ENCODE data around the gene ABCD1. TPM values are rescaled to one million over a fixed set of nuclear protein-coding genes. Genes with fewer than 3 reads are reported as not detected.

ABCD1 gene
- total RNA-seq, 5 donors from 2014 or later (not counting 1 experiment from before 2014, with no cell fraction given): 6.9 to 10.7 (median 7.9) TPM

- no peak overlapping the region for H3K4me3 ChIP-seq (ENCODE audit: control insufficient read depth in 1 of 2, extremely low read depth in 1 of 2, low read length in 1 of 2)
- no peaks in the 10 kb centered on the region for H3K9me3 ChIP-seq
- Mint-ChIP-seq H3K27ac (no peak overlapping the region), H3K9me3 (no peaks in the 10 kb centered on the region), H3K27me3 (peaks cover 0 to 4% of the 10 kb centered on the region in 2 donors), H3K36me3 (no peaks in the 10 kb centered on the region), H3K4me1 (peaks cover 7 to 13% (median 12%) of the 10 kb centered on the region in 3 donors), H3K4me3 (no peak overlapping the region)
- ATAC-seq (replicated peaks in 1 of 4) (no peak), DNase-seq (peak in 1 of 35 experiments; percentile 1)
- WGBS (ENCODE audit: insufficient coverage): 90% methylated on average over 15 of the region's 18 CpGs
- H3K27me3 ChIP-seq (replicated peaks in 1 of 2; ENCODE audit: control insufficient read depth in 2 of 2, extremely low read depth in 1 of 2, insufficient read depth in 2 of 2, low read length in 1 of 2): peaks cover 0 to 3% of the 10 kb centered on the region in 2 experiments
- ChIA-PET CTCF (interaction anchor here in 1 of 2 donors (0.6 to 1.9 kb wide), 6 partner anchors 10 to 190 kb away, joined by 3 to 6 read pairs (median 4); no protein-coding TSS in a partner anchor), POLR2A (no interaction called here)
- peaks cover 0 to 16% of the 10 kb centered on the region in 2 experiments for H3K4me1 ChIP-seq (ENCODE audit: control insufficient read depth in 1 of 2, extremely low read depth in 1 of 2, insufficient read depth in 2 of 2, low read length in 2 of 2)
- no peaks in the 10 kb centered on the region for H3K36me3 ChIP-seq (ENCODE audit: control insufficient read depth in 2 of 2, extremely low read depth in 1 of 2, insufficient read depth in 1 of 2, low read length in 1 of 2)
- no peak overlapping the region for H3K27ac ChIP-seq (ENCODE audit: low read length)
These were observed 38.8 kb downstream of the ABCD1 start for GRCh38 chrX:153763298-153763932.

- Mint-ChIP-seq H3K4me1 (peaks cover 7 to 12% (median 11%) of the 10 kb centered on the region in 3 donors), H3K36me3 (no peaks in the 10 kb centered on the region), H3K27ac (no peak within 1 kb of the TSS), H3K9me3 (no peaks in the 10 kb centered on the region), H3K27me3 (peaks cover 0 to 4% of the 10 kb centered on the region in 2 donors), H3K4me3 (no peak within 1 kb of the TSS)
- H3K27ac ChIP-seq (ENCODE audit: low read length): no peak within 1 kb of the TSS
- DNase-seq: peak; percentile 24 to 83 (median 59)
- peaks cover 0 to 3% of the 10 kb centered on the region in 2 experiments for H3K27me3 ChIP-seq (replicated peaks in 1 of 2; ENCODE audit: control insufficient read depth in 2 of 2, extremely low read depth in 1 of 2, insufficient read depth in 2 of 2, low read length in 1 of 2)
- H3K4me3 ChIP-seq (ENCODE audit: control insufficient read depth in 1 of 2, extremely low read depth in 1 of 2, low read length in 1 of 2): no peak within 1 kb of the TSS
- H3K36me3 ChIP-seq (ENCODE audit: control insufficient read depth in 2 of 2, extremely low read depth in 1 of 2, insufficient read depth in 1 of 2, low read length in 1 of 2): no peaks in the 10 kb centered on the region
- H3K9me3 ChIP-seq: no peaks in the 10 kb centered on the region
- WGBS (ENCODE audit: insufficient coverage): 28% methylated on average over 8 of the region's 26 CpGs
- ChIA-PET POLR2A (no interaction called here), CTCF (interaction anchor here in 1 of 2 donors (0.9 to 1.9 kb wide), 3 partner anchors 11 to 188 kb away, joined by 3 to 6 read pairs (median 4); no protein-coding TSS in a partner anchor)
- peaks cover 0 to 18% of the 10 kb centered on the region in 2 experiments for H3K4me1 ChIP-seq (ENCODE audit: control insufficient read depth in 1 of 2, extremely low read depth in 1 of 2, insufficient read depth in 2 of 2, low read length in 2 of 2)
- peak; percentile 84 to 93 (median 85) for ATAC-seq (replicated peaks in 1 of 4)
These were observed 39.5 kb downstream of the ABCD1 start, which contains the start of gene PLXNB3 for GRCh38 chrX:153763989-153764755. TSS of gene PLXNB3 (plus strand) at chrX:153764249. CDS start at chrX:153765536, 1,287 bp downstream.

DNA sequence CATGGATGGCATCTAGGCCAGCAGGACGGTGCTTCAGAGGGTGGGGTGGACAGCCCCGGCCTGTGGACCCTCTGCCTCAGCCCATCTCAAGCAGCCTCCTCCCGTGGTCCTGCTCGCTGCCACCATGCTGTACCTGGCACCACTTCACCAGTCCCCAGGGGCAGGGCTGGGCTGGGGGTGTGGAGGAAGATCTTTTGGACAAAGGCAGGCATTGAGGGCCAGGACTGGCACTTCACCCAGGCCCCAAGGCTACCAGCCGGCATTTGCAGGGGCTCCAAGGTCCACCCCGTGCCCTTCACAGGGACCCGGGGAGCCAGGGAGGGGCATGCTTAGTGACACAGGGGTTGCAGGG lies 40.1 kb downstream of the ABCD1 start:
- Histone ChIP-seq H3K4me1 (ENCODE audit: control insufficient read depth in 1 of 2, extremely low read depth in 1 of 2, insufficient read depth in 2 of 2, low read length in 2 of 2) (peaks cover 0 to 18% of the 10 kb centered on the region in 2 experiments), H3K4me3 (ENCODE audit: control insufficient read depth in 1 of 2, extremely low read depth in 1 of 2, low read length in 1 of 2) (no peak overlapping the region), H3K27ac (ENCODE audit: low read length) (no peak overlapping the region), H3K27me3 (replicated peaks in 1 of 2; ENCODE audit: control insufficient read depth in 2 of 2, extremely low read depth in 1 of 2, insufficient read depth in 2 of 2, low read length in 1 of 2) (peaks cover 0 to 3% of the 10 kb centered on the region in 2 experiments), H3K36me3 (ENCODE audit: control insufficient read depth in 2 of 2, extremely low read depth in 1 of 2, insufficient read depth in 1 of 2, low read length in 1 of 2) (no peaks in the 10 kb centered on the region), H3K9me3 (no peaks in the 10 kb centered on the region)
- no CpG with 5 or more reads among the region's 7 CpGs for WGBS (ENCODE audit: insufficient coverage)
- Mint-ChIP-seq H3K4me1 (peaks cover 7 to 12% (median 11%) of the 10 kb centered on the region in 3 donors), H3K9me3 (no peaks in the 10 kb centered on the region), H3K27ac (no peak overlapping the region), H3K27me3 (peaks cover 0 to 4% of the 10 kb centered on the region in 2 donors), H3K36me3 (no peaks in the 10 kb centered on the region), H3K4me3 (no peak overlapping the region)
- CTCF ChIA-PET: no interaction called here
- DNase-seq: peak in 1 of 35 experiments; percentile 3
- ATAC-seq (replicated peaks in 1 of 4): no peak
- POLR2A ChIA-PET: no interaction called here

DNA sequence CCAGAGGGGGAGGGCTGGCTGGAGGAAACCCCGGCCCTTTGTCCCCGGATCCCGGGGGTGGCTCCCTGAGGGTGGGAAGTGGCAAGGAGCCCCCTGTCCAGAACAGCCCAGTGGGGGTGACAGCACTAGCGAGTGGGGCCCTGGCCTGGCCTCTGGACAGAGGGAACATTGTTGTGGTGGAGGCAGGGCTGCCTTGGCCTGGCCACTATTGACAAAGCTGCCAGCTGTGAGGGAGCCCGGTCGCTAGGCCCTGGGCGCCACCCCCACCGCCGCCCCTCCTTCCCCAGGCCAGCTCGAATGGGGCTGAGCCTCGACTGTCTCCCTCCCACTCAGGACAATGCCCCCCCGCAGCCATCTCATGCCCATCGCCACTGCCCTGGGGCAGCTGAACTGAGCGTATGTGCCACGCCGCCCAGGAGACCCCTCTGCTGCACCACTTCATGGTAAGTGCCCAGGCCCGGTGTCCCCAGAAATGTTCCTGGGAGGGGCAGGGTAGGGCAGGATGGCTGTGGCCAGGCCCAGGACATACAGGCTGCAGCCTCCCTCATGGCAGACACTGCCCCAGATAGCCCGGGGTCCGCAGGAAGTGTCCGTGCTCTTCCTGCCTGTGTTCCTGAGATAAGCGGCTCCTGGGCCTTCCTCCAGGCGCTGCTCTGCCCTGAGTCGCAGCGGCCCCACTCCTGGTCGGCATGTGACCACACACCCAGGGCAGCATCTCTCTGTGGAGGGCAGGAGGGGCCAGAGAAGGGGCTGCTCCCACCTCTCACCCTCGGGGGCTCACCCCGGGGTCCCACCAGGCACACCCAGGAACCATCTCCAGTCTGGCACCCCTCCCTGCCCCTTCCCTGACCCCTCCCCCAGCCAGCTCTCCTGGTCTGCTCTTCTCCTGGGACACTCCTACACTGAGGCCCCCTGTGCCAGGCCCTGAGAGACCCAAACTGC lies 40.8 kb downstream of the ABCD1 start:
- Histone ChIP-seq H3K36me3 (ENCODE audit: control insufficient read depth in 2 of 2, extremely low read depth in 1 of 2, insufficient read depth in 1 of 2, low read length in 1 of 2) (no peaks in the 10 kb centered on the region), H3K4me3 (ENCODE audit: control insufficient read depth in 1 of 2, extremely low read depth in 1 of 2, low read length in 1 of 2) (no peak overlapping the region), H3K27me3 (replicated peaks in 1 of 2; ENCODE audit: control insufficient read depth in 2 of 2, extremely low read depth in 1 of 2, insufficient read depth in 2 of 2, low read length in 1 of 2) (peaks cover 0 to 3% of the 10 kb centered on the region in 2 experiments), H3K4me1 (ENCODE audit: control insufficient read depth in 1 of 2, extremely low read depth in 1 of 2, insufficient read depth in 2 of 2, low read length in 2 of 2) (peaks cover 0 to 18% of the 10 kb centered on the region in 2 experiments), H3K27ac (ENCODE audit: low read length) (no peak overlapping the region), H3K9me3 (no peaks in the 10 kb centered on the region)
- 87% methylated on average over 3 of the region's 27 CpGs for WGBS (ENCODE audit: insufficient coverage)
- ChIA-PET POLR2A (no interaction called here), CTCF (interaction anchor here in 1 of 2 donors (0.9 kb wide), 1 partner anchor 71 kb away, joined by 3 read pairs; no protein-coding TSS in a partner anchor)
- Mint-ChIP-seq H3K27ac (no peak overlapping the region), H3K36me3 (no peaks in the 10 kb centered on the region), H3K9me3 (no peaks in the 10 kb centered on the region), H3K4me1 (peaks cover 7 to 12% (median 11%) of the 10 kb centered on the region in 3 donors), H3K4me3 (no peak overlapping the region), H3K27me3 (peaks cover 0 to 4% of the 10 kb centered on the region in 2 donors)
- ATAC-seq (replicated peaks in 1 of 4): no peak
- peak in 1 of 35 experiments; percentile 2 for DNase-seq

DNA sequence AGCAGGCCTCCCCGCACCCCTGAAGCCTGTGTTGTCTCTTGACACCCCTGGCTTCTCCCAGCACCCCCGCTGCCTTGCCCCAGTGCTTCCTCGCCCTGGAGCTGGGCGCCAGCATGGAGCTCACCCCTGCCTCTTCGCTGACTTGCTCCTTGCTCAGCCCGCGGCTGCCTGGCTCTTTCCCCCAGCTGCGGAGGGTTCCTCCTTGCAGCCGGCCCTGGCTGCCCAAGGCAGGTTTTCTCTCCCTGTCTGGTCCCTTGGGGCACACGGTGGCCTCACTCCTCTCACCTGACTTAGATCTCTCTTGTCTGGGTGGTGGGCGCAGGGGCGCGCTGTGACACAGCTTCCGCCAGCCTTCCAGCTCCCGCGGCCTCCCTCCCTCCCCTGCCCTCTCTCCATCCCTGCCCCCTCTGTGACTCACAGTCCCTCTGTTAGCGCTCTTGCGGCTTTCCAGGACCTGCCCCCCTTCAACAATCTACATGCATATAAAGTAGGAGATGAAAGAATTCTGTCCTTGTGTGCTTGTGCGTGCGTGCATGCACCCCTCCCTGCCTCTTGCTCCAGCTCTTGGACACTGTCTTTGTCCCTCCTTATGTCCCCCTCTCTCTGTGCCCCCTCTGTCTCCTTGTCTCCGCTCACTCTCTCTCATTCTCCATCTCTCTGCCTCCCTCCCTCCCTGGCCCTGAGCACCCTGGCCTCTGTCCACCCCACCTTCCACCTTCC lies 41.6 kb downstream of the ABCD1 start:
- Histone ChIP-seq H3K4me1 (ENCODE audit: control insufficient read depth in 1 of 2, extremely low read depth in 1 of 2, insufficient read depth in 2 of 2, low read length in 2 of 2) (peaks cover 0 to 18% of the 10 kb centered on the region in 2 experiments), H3K4me3 (ENCODE audit: control insufficient read depth in 1 of 2, extremely low read depth in 1 of 2, low read length in 1 of 2) (no peak overlapping the region), H3K9me3 (no peaks in the 10 kb centered on the region), H3K27me3 (replicated peaks in 1 of 2; ENCODE audit: control insufficient read depth in 2 of 2, extremely low read depth in 1 of 2, insufficient read depth in 2 of 2, low read length in 1 of 2) (peaks cover 0 to 3% of the 10 kb centered on the region in 2 experiments), H3K27ac (ENCODE audit: low read length) (no peak overlapping the region), H3K36me3 (ENCODE audit: control insufficient read depth in 2 of 2, extremely low read depth in 1 of 2, insufficient read depth in 1 of 2, low read length in 1 of 2) (no peaks in the 10 kb centered on the region)
- WGBS (ENCODE audit: insufficient coverage): 46% methylated on average over 4 of the region's 21 CpGs
- H3K4me3 Mint-ChIP-seq: no peak overlapping the region
- H3K36me3 Mint-ChIP-seq: no peaks in the 10 kb centered on the region
- DNase-seq: peak in 2 of 35 experiments; percentile 11 to 17
- ChIA-PET POLR2A (no interaction called here), CTCF (interaction anchor here in 1 of 2 donors (0.9 kb wide), 1 partner anchor 71 kb away, joined by 3 read pairs; no protein-coding TSS in a partner anchor)
- no peak overlapping the region for H3K27ac Mint-ChIP-seq
- peaks cover 7 to 12% (median 11%) of the 10 kb centered on the region in 3 donors for H3K4me1 Mint-ChIP-seq
- peak in 2 of 4 experiments; percentile 44 to 48 for ATAC-seq (replicated peaks in 1 of 4)
- H3K9me3 Mint-ChIP-seq: no peaks in the 10 kb centered on the region
- H3K27me3 Mint-ChIP-seq: peaks cover 0 to 4% of the 10 kb centered on the region in 2 donors
